Mesenchymal stem cell (in vitro differentiated cells and primary cell): Measurements from ENCODE around the gene TOM1L1.

ENCODE experiments used
- DNase-seq: peaks from one replicate; pipeline ENCODE4 v3.0.0-alpha.2; 2013
- H2AFZ ChIP-seq: one replicate; pipeline ENCODE4 v1.6.1; 2013; ENCODE audit warnings: low read depth, mild to moderate bottlenecking, control low read depth, inconsistent platforms, low read length, moderate library complexity
- H2AK5ac ChIP-seq: 2 replicates; pipeline ENCODE4 v1.6.1; 2013; ENCODE audit warnings: low read length, moderate library complexity, mild to moderate bottlenecking, inconsistent platforms; ENCODE audit not compliant: severe bottlenecking
- H2BK120ac ChIP-seq: one replicate; pipeline ENCODE4 v1.6.1; 2013; ENCODE audit warnings: low read depth, mild to moderate bottlenecking, inconsistent platforms, low read length, moderate library complexity
- H2BK12ac ChIP-seq, 2 experiments: one replicate each; pipeline ENCODE4 v1.6.1; 2013; ENCODE audit warnings: inconsistent platforms in 2 of 2, low read length in 2 of 2, mild to moderate bottlenecking in 2 of 2, moderate library complexity in 2 of 2, control low read depth in 1 of 2
- H2BK15ac ChIP-seq: one replicate; pipeline ENCODE4 v1.6.1; 2013; ENCODE audit warnings: mild to moderate bottlenecking, low read depth, inconsistent platforms; ENCODE audit not compliant: poor library complexity, severe bottlenecking
- H2BK5ac ChIP-seq: 2 replicates; pipeline ENCODE4 v1.6.1; 2013; ENCODE audit warnings: low read depth, mild to moderate bottlenecking, low read length, control low read depth, inconsistent platforms; ENCODE audit not compliant: poor library complexity, severe bottlenecking
- H3K14ac ChIP-seq, 2 experiments: one replicate each; pipeline ENCODE4 v1.6.1; 2013; ENCODE audit warnings: inconsistent platforms in 2 of 2, low read length in 2 of 2, control low read depth in 1 of 2, mild to moderate bottlenecking in 1 of 2, moderate library complexity in 1 of 2
- H3K18ac ChIP-seq, 2 experiments: one replicate each; pipeline ENCODE4 v1.6.1; 2013; ENCODE audit warnings: inconsistent platforms in 2 of 2, low read length in 2 of 2, control low read depth in 1 of 2, low read depth in 1 of 2, mild to moderate bottlenecking in 1 of 2
- H3K23ac ChIP-seq, 2 experiments: one replicate each; pipeline ENCODE4 v1.6.1; 2013; ENCODE audit warnings: inconsistent platforms in 2 of 2, low read length in 2 of 2, mild to moderate bottlenecking in 2 of 2, moderate library complexity in 2 of 2, control low read depth in 1 of 2
- H3K27ac ChIP-seq: 2 replicates; pipeline ENCODE4 v1.5.1; 2013; ENCODE audit warnings: mild to moderate bottlenecking, moderate library complexity, low read length, control low read depth, inconsistent platforms; ENCODE audit not compliant: poor library complexity, severe bottlenecking
- H3K27me3 ChIP-seq, 2 experiments: 2 replicates each; pipeline versions ENCODE4 v1.6.1 to v1.7.0; 2013; ENCODE audit warnings: low read length in 2 of 2, mild to moderate bottlenecking in 2 of 2, moderate library complexity in 2 of 2, control low read depth in 1 of 2, inconsistent platforms in 1 of 2; ENCODE audit not compliant: control insufficient read depth in 1 of 2, insufficient read depth in 1 of 2
- H3K36me3 ChIP-seq, 2 experiments: 2 replicates each; pipeline versions ENCODE4 v1.6.1 to v1.7.0; 2013; ENCODE audit warnings: low read length in 2 of 2, control low read depth in 1 of 2, inconsistent platforms in 1 of 2, low read depth in 1 of 2, mild to moderate bottlenecking in 1 of 2; ENCODE audit not compliant: insufficient read depth in 2 of 2, control insufficient read depth in 1 of 2
- H3K4ac ChIP-seq, 2 experiments: one replicate each; pipeline ENCODE4 v1.6.1; 2013; ENCODE audit warnings: inconsistent platforms in 2 of 2, low read length in 2 of 2, mild to moderate bottlenecking in 2 of 2, moderate library complexity in 2 of 2, control low read depth in 1 of 2, low read depth in 1 of 2
- H3K4me1 ChIP-seq: 2 replicates; pipeline ENCODE4 v1.6.1; 2013; ENCODE audit warnings: low read depth, low read length, control low read depth; ENCODE audit not compliant: control insufficient read depth, insufficient read depth
- H3K4me2 ChIP-seq: 2 replicates; pipeline ENCODE4 v1.6.1; 2013; ENCODE audit warnings: low read length, mild to moderate bottlenecking, inconsistent platforms; ENCODE audit not compliant: poor library complexity, severe bottlenecking
- H3K4me3 ChIP-seq, 2 experiments: 2 replicates each; pipeline versions ENCODE4 v1.5.1 to v1.7.0; 2013; ENCODE audit warnings: low read length in 2 of 2, mild to moderate bottlenecking in 2 of 2, control low read depth in 1 of 2, low read depth in 1 of 2; ENCODE audit not compliant: insufficient read depth in 1 of 2
- H3K79me1 ChIP-seq: replicated peaks from 2 replicates; pipeline ENCODE4 v1.6.1; 2013; ENCODE audit warnings: mild to moderate bottlenecking, control low read depth, low read length, inconsistent platforms; ENCODE audit not compliant: poor library complexity, severe bottlenecking
- H3K9ac ChIP-seq: 2 replicates; pipeline ENCODE4 v1.7.0; 2013; ENCODE audit warnings: mild to moderate bottlenecking, low read length, moderate library complexity
- H3K9me3 ChIP-seq: 2 replicates; pipeline ENCODE4 v1.7.0; 2013; ENCODE audit warnings: mild to moderate bottlenecking, low read length; ENCODE audit not compliant: control insufficient read depth
- H4K8ac ChIP-seq: one replicate; pipeline ENCODE4 v1.6.1; 2013; ENCODE audit warnings: inconsistent platforms, mild to moderate bottlenecking, low read length, moderate library complexity
- H4K91ac ChIP-seq: one replicate; pipeline ENCODE4 v1.6.1; 2013; ENCODE audit warnings: mild to moderate bottlenecking, low read length, inconsistent platforms
- WGBS: methylation state at CpG from one replicate; pipeline ENCODE4 v1.1.7; 2013; ENCODE audit warnings: mixed read lengths; 5-methylcytosine and 5-hydroxymethylcytosine counted together

The TOM1L1 gene

DNA sequence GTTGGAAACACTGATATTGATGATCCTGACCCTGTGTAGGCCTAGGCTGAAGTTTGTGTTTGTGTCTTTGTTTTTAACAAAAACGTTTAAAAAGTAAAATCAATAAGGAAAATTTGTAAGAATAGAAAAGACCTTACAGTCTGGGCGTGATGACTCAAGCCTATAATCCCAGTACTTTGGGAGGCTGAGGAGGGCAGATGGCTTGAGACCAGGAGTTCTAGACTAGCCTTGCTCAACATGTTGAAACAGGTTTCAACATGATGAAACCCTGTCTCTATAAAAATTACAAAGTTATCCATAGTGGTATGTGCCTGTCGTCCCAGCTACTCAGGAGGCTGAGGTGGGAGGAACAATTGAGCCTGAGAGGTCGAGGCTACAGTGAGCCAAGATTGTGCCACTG is 18.3 kb upstream of the TOM1L1 start:
- H4K8ac ChIP-seq, result no peak overlapping the region
- H3K4me1 ChIP-seq, result no peaks in the 10 kb centered on the region
- no peak overlapping the region for H2BK5ac ChIP-seq
- no peak overlapping the region for H3K18ac ChIP-seq
- H2BK12ac ChIP-seq, result no peak overlapping the region
- H3K9me3 ChIP-seq, result no peaks in the 10 kb centered on the region
- no peak overlapping the region for H3K14ac ChIP-seq
- H3K4me3 ChIP-seq, result no peak overlapping the region
- no peak overlapping the region for H4K91ac ChIP-seq
- no peak overlapping the region for H3K4ac ChIP-seq
- WGBS, result 72% methylated on average over 4 of the region's 4 CpGs
- H2AFZ ChIP-seq, result no peak overlapping the region
- H3K27ac ChIP-seq, result no peak overlapping the region
- no peak for DNase-seq
- H2AK5ac ChIP-seq, result no peak overlapping the region
- H3K23ac ChIP-seq, result no peak overlapping the region
- H3K36me3 ChIP-seq, result no peaks in the 10 kb centered on the region
- no peak overlapping the region for H2BK15ac ChIP-seq
- H3K4me2 ChIP-seq, result no peak overlapping the region
- no peaks in the 10 kb centered on the region for H3K27me3 ChIP-seq
- H3K79me1 ChIP-seq, result no peaks in the 10 kb centered on the region
- no peak overlapping the region for H2BK120ac ChIP-seq
- no peak overlapping the region for H3K9ac ChIP-seq

DNA sequence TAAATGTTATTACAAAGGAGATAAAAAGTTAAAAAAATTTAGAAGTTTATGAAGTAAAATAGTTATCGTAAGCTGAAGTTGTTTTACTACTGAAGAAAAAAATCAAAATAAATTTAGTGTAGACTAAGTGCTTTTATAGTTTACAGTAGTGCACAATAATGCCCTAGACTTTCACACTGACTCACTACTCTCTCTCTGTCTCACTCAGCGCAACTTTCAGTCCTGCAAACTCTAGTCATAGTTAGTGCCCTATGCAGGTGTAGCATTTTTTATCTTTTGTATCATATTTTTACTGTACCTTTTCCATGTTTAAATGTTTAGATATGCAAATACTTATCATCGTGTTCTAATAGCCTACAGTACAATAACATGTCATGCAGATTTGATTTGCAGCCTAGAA is 17.7 kb upstream of the TOM1L1 start:
- Histone ChIP-seq H3K23ac (no peak overlapping the region), H4K8ac (no peak overlapping the region), H2BK12ac (no peak overlapping the region), H3K27ac (no peak overlapping the region), H4K91ac (no peak overlapping the region), H3K14ac (no peak overlapping the region), H3K9me3 (no peaks in the 10 kb centered on the region), H2BK120ac (no peak overlapping the region), H2BK15ac (no peak overlapping the region), H3K27me3 (no peaks in the 10 kb centered on the region), H2AK5ac (no peak overlapping the region), H3K4me3 (no peak overlapping the region), H2BK5ac (no peak overlapping the region), H3K36me3 (no peaks in the 10 kb centered on the region), H2AFZ (no peak overlapping the region), H3K4me2 (no peak overlapping the region), H3K4ac (no peak overlapping the region), H3K9ac (no peak overlapping the region), H3K79me1 (no peaks in the 10 kb centered on the region), H3K18ac (no peak overlapping the region), H3K4me1 (no peaks in the 10 kb centered on the region)
- WGBS, result no CpG with 5 or more reads among the region's 3 CpGs
- no peak for DNase-seq

- Histone ChIP-seq H3K9me3 (no peaks in the 10 kb centered on the region), H3K27me3 (no peaks in the 10 kb centered on the region), H3K18ac (no peak overlapping the region), H2BK12ac (no peak overlapping the region), H3K9ac (no peak overlapping the region), H2BK5ac (no peak overlapping the region), H3K4me3 (no peak overlapping the region), H2BK120ac (no peak overlapping the region), H3K4me2 (no peak overlapping the region), H2AK5ac (no peak overlapping the region), H3K36me3 (no peaks in the 10 kb centered on the region), H2AFZ (no peak overlapping the region), H3K4me1 (no peaks in the 10 kb centered on the region), H3K14ac (no peak overlapping the region), H3K4ac (no peak overlapping the region), H2BK15ac (no peak overlapping the region), H4K91ac (no peak overlapping the region), H3K23ac (no peak overlapping the region), H4K8ac (no peak overlapping the region), H3K79me1 (no peaks in the 10 kb centered on the region), H3K27ac (no peak overlapping the region)
- DNase-seq, result no peak
- no CpG with 5 or more reads among the region's 2 CpGs for WGBS
These were observed 16.7 kb upstream of the TOM1L1 start for GRCh38 chr17:54883939-54884338.

DNA sequence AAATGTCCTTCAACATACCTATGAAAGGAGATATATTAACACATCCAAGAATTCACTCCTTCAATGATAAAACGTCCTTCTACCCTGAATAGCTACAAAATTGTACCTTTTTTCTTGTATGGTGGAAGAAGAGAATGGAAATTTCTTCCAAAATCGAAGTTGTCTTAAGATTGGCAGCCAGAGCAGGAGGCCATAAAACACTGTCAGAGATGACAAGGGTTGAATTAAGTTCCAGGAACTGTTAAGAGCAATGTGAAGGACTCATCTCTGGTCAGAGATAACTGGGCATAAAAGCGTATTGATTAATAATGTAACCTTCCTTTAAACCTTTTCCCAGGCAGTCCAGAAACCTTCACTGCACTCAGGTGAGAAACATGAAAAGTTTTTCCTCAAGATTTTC is 12.9 kb upstream of the TOM1L1 start:
- Histone ChIP-seq H3K4me2 (no peak overlapping the region), H4K91ac (no peak overlapping the region), H3K27me3 (no peaks in the 10 kb centered on the region), H3K9ac (no peak overlapping the region), H3K23ac (no peak overlapping the region), H3K4ac (no peak overlapping the region), H3K4me3 (no peak overlapping the region), H4K8ac (no peak overlapping the region), H3K36me3 (no peaks in the 10 kb centered on the region), H2BK15ac (no peak overlapping the region), H3K27ac (no peak overlapping the region), H2AFZ (no peak overlapping the region), H3K9me3 (no peaks in the 10 kb centered on the region), H3K4me1 (no peaks in the 10 kb centered on the region), H2BK12ac (no peak overlapping the region), H3K79me1 (no peaks in the 10 kb centered on the region), H3K18ac (no peak overlapping the region), H2BK120ac (no peak overlapping the region), H2AK5ac (no peak overlapping the region), H3K14ac (no peak overlapping the region), H2BK5ac (no peak overlapping the region)
- 96% methylated on average over 2 of the region's 3 CpGs for WGBS
- no peak for DNase-seq
